HEK293 (cell line): ENCODE measurements around the gene GPR152.

Experiments
- CTCF ChIA-PET: fragments of 350-600 bp; formaldehyde crosslinking; extraction: SDS; loops from one replicate; lab custom pipeline; 2021; ENCODE audit warnings: antibody characterized with exemption; lab: Yijun Ruan, JAX
- POLR2A ChIA-PET: fragments of 300-600 bp; formaldehyde crosslinking; extraction: SDS; loops from one replicate; lab custom pipeline; 2020; ENCODE audit warnings: antibody characterized with exemption, inconsistent platforms; lab: Yijun Ruan, JAX
- H3K27ac ChIP-seq: fragments of 200-500 bp; sonication (Bioruptor generic); 2 replicates; pipeline ENCODE4 v1.5.1; 2014; ENCODE audit warnings: low read depth, low read length, control low read depth, inconsistent platforms; ENCODE audit errors: extremely low read depth
- H3K36me3 ChIP-seq, 2 experiments: fragments of 200-500 bp in 1 of 2; sonication (Bioruptor generic) in 1 of 2; 1 replicate in 1 of 2; 2 replicates in 1 of 2; pipeline ENCODE4 v1.5.1; 2014 to 2017; ENCODE audit warnings: inconsistent platforms in 2 of 2, low read length in 2 of 2; ENCODE audit not compliant: control insufficient read depth in 2 of 2, insufficient read depth in 1 of 2
- H3K4me1 ChIP-seq: fragments of 200-500 bp; sonication (Bioruptor generic); 2 replicates; pipeline ENCODE4 v1.5.1; 2014; ENCODE audit warnings: mild to moderate bottlenecking, low read length, inconsistent platforms; ENCODE audit not compliant: control insufficient read depth, insufficient read depth
- H3K4me3 ChIP-seq: 2 replicates; pipeline ENCODE4 v1.5.1; 2011; ENCODE audit warnings: low read depth, mild to moderate bottlenecking, control low read depth, low read length, moderate library complexity
- H3K9me3 ChIP-seq: fragments of 200-500 bp; sonication (Bioruptor generic); 2 replicates; pipeline ENCODE4 v1.5.1; 2014; ENCODE audit warnings: low read depth, low read length, inconsistent platforms; ENCODE audit not compliant: control insufficient read depth, insufficient read depth
- EGR2 ChIP-seq: fragments of 450-650 bp; formaldehyde crosslinking; IDR thresholded peaks from 2 replicates; pipeline ENCODE4 v1.5.1; 2016; ENCODE audit warnings: low read depth, missing biosample characterization, missing genetic modification characterization
- HIC1 ChIP-seq: fragments of 450-650 bp; formaldehyde crosslinking; IDR thresholded peaks from 2 replicates; pipeline ENCODE4 v1.5.1; 2016; ENCODE audit warnings: missing biosample characterization, missing genetic modification characterization
- IKZF3 ChIP-seq: fragments of 450-650 bp; IDR thresholded peaks from 2 replicates; pipeline ENCODE4 v1.5.0; 2018; ENCODE audit warnings: missing biosample characterization, mild to moderate bottlenecking, missing genetic modification characterization, moderate library complexity
- KLF1 ChIP-seq: fragments of 450-650 bp; formaldehyde crosslinking; IDR thresholded peaks from 2 replicates; pipeline ENCODE4 v1.5.1; 2016; ENCODE audit warnings: missing biosample characterization, missing genetic modification characterization
- KLF10 ChIP-seq: fragments of 450-650 bp; IDR thresholded peaks from 2 replicates; pipeline ENCODE4 v1.5.1; 2018; ENCODE audit warnings: missing biosample characterization, mild to moderate bottlenecking, missing genetic modification characterization
- KLF17 ChIP-seq: fragments of 450-650 bp; formaldehyde crosslinking; IDR thresholded peaks from 2 replicates; pipeline ENCODE4 v1.5.1; 2016; ENCODE audit warnings: missing biosample characterization, missing genetic modification characterization
- KLF9 ChIP-seq: fragments of 450-650 bp; formaldehyde crosslinking; IDR thresholded peaks from 2 replicates; pipeline ENCODE4 v1.5.1; 2016; ENCODE audit warnings: missing biosample characterization, missing genetic modification characterization, low read depth
- MYNN ChIP-seq: fragments of 450-650 bp; formaldehyde crosslinking; IDR thresholded peaks from 2 replicates; pipeline ENCODE4 v1.5.1; 2016; ENCODE audit warnings: missing biosample characterization, missing genetic modification characterization, borderline replicate concordance
- OSR2 ChIP-seq: fragments of 450-650 bp; formaldehyde crosslinking; IDR thresholded peaks from 2 replicates; pipeline ENCODE4 v1.5.1; 2016; ENCODE audit warnings: missing biosample characterization, missing genetic modification characterization
- SALL2 ChIP-seq: fragments of 450-650 bp; formaldehyde crosslinking; IDR thresholded peaks from 2 replicates; pipeline ENCODE4 v1.5.0; 2017; ENCODE audit warnings: missing biosample characterization, mild to moderate bottlenecking, missing genetic modification characterization, borderline replicate concordance
- ZBTB11 ChIP-seq: fragments of 450-650 bp; formaldehyde crosslinking; conservative IDR thresholded peaks from 2 replicates; pipeline ENCODE4 v1.5.1; 2016; ENCODE audit warnings: low read depth, missing biosample characterization, missing genetic modification characterization
- ZFHX2 ChIP-seq: fragments of 450-650 bp; formaldehyde crosslinking; conservative IDR thresholded peaks from 2 replicates; pipeline ENCODE4 v1.5.1; 2016; ENCODE audit warnings: missing biosample characterization, missing genetic modification characterization
- ZNF175 ChIP-seq: fragments of 450-650 bp; formaldehyde crosslinking; IDR thresholded peaks from 2 replicates; pipeline ENCODE4 v1.5.1; 2016; ENCODE audit warnings: missing biosample characterization, missing genetic modification characterization
- ZNF18 ChIP-seq: fragments of 450-650 bp; formaldehyde crosslinking; IDR thresholded peaks from 2 replicates; pipeline ENCODE4 v1.5.1; 2016; ENCODE audit warnings: missing biosample characterization, missing genetic modification characterization
- ZNF423 ChIP-seq: fragments of 450-650 bp; formaldehyde crosslinking; IDR thresholded peaks from 2 replicates; pipeline ENCODE4 v1.5.1; 2016; ENCODE audit warnings: missing biosample characterization, missing genetic modification characterization
- ZNF514 ChIP-seq: fragments of 450-650 bp; formaldehyde crosslinking; IDR thresholded peaks from 2 replicates; pipeline ENCODE4 v1.5.1; 2016; ENCODE audit warnings: missing biosample characterization, missing genetic modification characterization
- ZNF530 ChIP-seq: fragments of 450-650 bp; formaldehyde crosslinking; IDR thresholded peaks from 2 replicates; pipeline ENCODE4 v1.5.1; 2016; ENCODE audit warnings: low read depth, missing biosample characterization, missing genetic modification characterization
- ZNF555 ChIP-seq: fragments of 450-650 bp; formaldehyde crosslinking; conservative IDR thresholded peaks from 2 replicates; pipeline ENCODE4 v1.5.1; 2017; ENCODE audit warnings: missing biosample characterization, mild to moderate bottlenecking, missing genetic modification characterization, inconsistent platforms
- ZNF596 ChIP-seq: fragments of 450-650 bp; IDR thresholded peaks from 2 replicates; pipeline ENCODE4 v1.5.0; 2018; ENCODE audit warnings: missing biosample characterization, mild to moderate bottlenecking, missing genetic modification characterization, moderate library complexity
- ZNF600 ChIP-seq: fragments of 450-650 bp; formaldehyde crosslinking; IDR thresholded peaks from 2 replicates; pipeline ENCODE4 v1.5.1; 2016; ENCODE audit warnings: missing biosample characterization, missing genetic modification characterization
- ZNF623 ChIP-seq: fragments of 450-650 bp; formaldehyde crosslinking; IDR thresholded peaks from 2 replicates; pipeline ENCODE4 v1.5.1; 2016; ENCODE audit warnings: missing biosample characterization, missing genetic modification characterization
- ZNF747 ChIP-seq: fragments of 450-650 bp; formaldehyde crosslinking; IDR thresholded peaks from 2 replicates; pipeline ENCODE4 v1.5.1; 2016; ENCODE audit warnings: missing biosample characterization, missing genetic modification characterization
- ZNF76 ChIP-seq: fragments of 450-650 bp; formaldehyde crosslinking; IDR thresholded peaks from 2 replicates; pipeline ENCODE4; 2016; ENCODE audit warnings: low read depth, missing biosample characterization, missing genetic modification characterization, borderline replicate concordance

Gene GPR152

GRCh38 chr11:67435727-67436458 is 16.6 kb downstream of the GPR152 start (continued):
- no peak for TF ChIP-seq ZNF18
- TF ChIP-seq ZNF423 (tag by site-specific recombination): no peak
- TF ChIP-seq, all 188 proteins: peak for 0

- no peaks in the 10 kb centered on the region for H3K9me3 ChIP-seq
- ChIA-PET CTCF (interaction anchor here (1.6 kb wide), 1 partner anchor 34 kb away, joined by 5 read pairs; the partner anchor contains the start of gene PPP1CA), POLR2A (interaction anchor here (1.0 kb wide), 1 partner anchor 34 kb away, joined by 3 read pairs; the partner anchor contains the start of gene TMEM134)
- TF ChIP-seq ZNF747 (tag by site-specific recombination) (no peak), EGR2 (tag by site-specific recombination) (peak; percentile 67), SALL2 (tag by site-specific recombination) (no peak), ZNF555 (tag by site-specific recombination) (no peak), KLF17 (tag by site-specific recombination) (no peak), ZNF623 (tag by site-specific recombination) (no peak), KLF9 (tag by site-specific recombination) (peak; percentile 68), ZNF596 (tag by site-specific recombination) (no peak), ZBTB11 (tag by site-specific recombination) (no peak), ZNF76 (tag by site-specific recombination) (no peak), ZFHX2 (tag by site-specific recombination) (peak; percentile 70), ZNF514 (tag by site-specific recombination) (no peak), ZNF530 (tag by site-specific recombination) (no peak), OSR2 (no peak), IKZF3 (tag by site-specific recombination) (no peak), HIC1 (tag by site-specific recombination) (peak; percentile 25; the same call in 1 of the 2 replicates), ZNF600 (tag by site-specific recombination) (no peak), ZNF175 (tag by site-specific recombination) (no peak), MYNN (no peak), KLF10 (tag by site-specific recombination) (peak; percentile 50), KLF1 (tag by site-specific recombination) (peak; percentile 88)
- H3K4me3 ChIP-seq: no peak overlapping the region
- H3K27ac ChIP-seq: no peak overlapping the region
- peaks cover 4 to 88% of the 10 kb centered on the region in 2 experiments; a peak in 2 of 3 replicates for H3K36me3 ChIP-seq
- no peaks in the 10 kb centered on the region for H3K4me1 ChIP-seq
Observed at GRCh38 chr11:67435031-67435726, 17.4 kb downstream of the GPR152 start.
